ENCODE measurements around the gene ITGAL. TPM values are rescaled to one million over a fixed set of nuclear protein-coding genes. Genes with fewer than 3 reads are reported as not detected.
A peak's percentile ranks its signal among the peaks of the same experiment; 100 is the strongest.

The ITGAL gene
- total and polyA plus RNA-seq, 2 of the 13 experiments (the other 11 are each of a cell fraction or from before 2014, with no cell fraction given), result 0.86 to 1.2 TPM

- no peak for TF ChIP-seq KIAA2018 (CRISPR knock-in tag; IDR thresholded peaks at IDR 0.05; ENCODE audit: borderline replicate concordance)
- no peak for TF ChIP-seq NR3C1 (CRISPR knock-in tag; IDR thresholded peaks at IDR 0.05)
- TF ChIP-seq SRY (CRISPR knock-in tag; IDR thresholded peaks at IDR 0.05), result no peak; the same call in 1 of the 2 replicates
- TF ChIP-seq FOXK2 (IDR thresholded peaks at IDR 0.05), result peak; percentile 71; the same call in 1 of the 2 replicates
- peak; percentile 96; the same call in 1 of the 2 replicates for TF ChIP-seq ZNF275 (CRISPR knock-in tag; IDR thresholded peaks at IDR 0.05; ENCODE audit: borderline replicate concordance)
- TF ChIP-seq TFDP2 (CRISPR knock-in tag; IDR thresholded peaks at IDR 0.05), result peak; percentile 92
- TF ChIP-seq IRF1 (CRISPR knock-in tag; IDR thresholded peaks at IDR 0.05; ENCODE audit: low read depth), result peak; percentile 76; the same call in 1 of the 2 replicates
- TF ChIP-seq KLF13 (CRISPR knock-in tag; IDR thresholded peaks at IDR 0.05), result no peak
- no peak; the same call in 1 of the 2 replicates for TF ChIP-seq TRAFD1 (CRISPR knock-in tag; IDR thresholded peaks at IDR 0.05; ENCODE audit: borderline replicate concordance)
- peak; percentile 71 for TF ChIP-seq AGO2 (optimal IDR thresholded peaks at IDR 0.05; ENCODE audit: low read depth, low read length)
- TF ChIP-seq ZNF556 (CRISPR knock-in tag; IDR thresholded peaks at IDR 0.05; ENCODE audit: borderline replicate concordance), result peak; percentile 88
- TF ChIP-seq SIN3B (IDR thresholded peaks at IDR 0.05; ENCODE audit: low read length), result peak; percentile 70
- TF ChIP-seq ESRRA (CRISPR knock-in tag; IDR thresholded peaks at IDR 0.05; ENCODE audit: low read depth), result peak; percentile 76; the same call in 1 of the 2 replicates
- no peak for TF ChIP-seq FIP1L1 (IDR thresholded peaks at IDR 0.05; ENCODE audit: borderline replicate concordance, insufficient read depth, low read depth, low read length)
- TF ChIP-seq ZNF343 (CRISPR knock-in tag; IDR thresholded peaks at IDR 0.05), result peak; percentile 45; the same call in 1 of the 2 replicates
Observed at GRCh38 chr16:30429678-30430427, 42.7 kb upstream of the ITGAL start, which contains the start of gene DCTPP1 (continued).
